CD14-positive monocyte (primary cell): ENCODE measurements around the gene IFNG-AS1. TPM values are rescaled to one million over a fixed set of nuclear protein-coding genes. Genes with fewer than 3 reads are reported as not detected.

ENCODE experiments used
- DNase-seq, 3 donors: peaks; one replicate each; pipeline ENCODE4 v3.0.0-alpha.2; 2011 to 2022
- H2AFZ ChIP-seq: 2 replicates; pipeline ENCODE4 v1.6.0; 2012; ENCODE audit warnings: mild to moderate bottlenecking, low read depth, low read length, inconsistent platforms; ENCODE audit not compliant: insufficient read depth, poor library complexity, severe bottlenecking
- H3K27ac ChIP-seq, 2 donors: 1 replicate in 1 of 2; 2 replicates in 1 of 2; pipeline ENCODE4 v1.5.1; 2012 to 2013; ENCODE audit warnings: low read length in 2 of 2, control low read depth in 1 of 2, inconsistent platforms in 1 of 2, low read depth in 1 of 2, mild to moderate bottlenecking in 1 of 2
- H3K27me3 ChIP-seq, 2 donors: one replicate each; pipeline versions ENCODE4 v1.6.0 to v1.6.1; 2011 to 2013; ENCODE audit warnings: low read length in 2 of 2; ENCODE audit not compliant: control insufficient read depth in 2 of 2, insufficient read depth in 2 of 2
- H3K36me3 ChIP-seq, 2 donors: replicated peaks in 1 of 2; 1 replicate in 1 of 2; 2 replicates in 1 of 2; pipeline versions ENCODE4 v1.5.1 to v1.6.1; 2012 to 2013; ENCODE audit warnings: low read length in 2 of 2, control low read depth in 1 of 2, inconsistent platforms in 1 of 2, mild to moderate bottlenecking in 1 of 2; ENCODE audit not compliant: insufficient read depth in 2 of 2, control insufficient read depth in 1 of 2
- H3K4me1 ChIP-seq, 2 donors: 1 replicate in 1 of 2; 2 replicates in 1 of 2; pipeline versions ENCODE4 v1.5.1 to v1.6.1; 2012 to 2013; ENCODE audit warnings: low read length in 2 of 2, control low read depth in 1 of 2, inconsistent platforms in 1 of 2, mild to moderate bottlenecking in 1 of 2, moderate library complexity in 1 of 2; ENCODE audit not compliant: insufficient read depth in 2 of 2, control insufficient read depth in 1 of 2
- H3K4me2 ChIP-seq: replicated peaks from 2 replicates; pipeline ENCODE3; 2012; ENCODE audit warnings: low read length, moderate library complexity, mild to moderate bottlenecking; ENCODE audit not compliant: poor library complexity, severe bottlenecking; ENCODE audit errors: extremely low read depth
- H3K4me3 ChIP-seq, 3 experiments: fragments of 200-600 bp in 1 of 3; sonication (generic) in 1 of 3; replicated peaks in 1 of 3; 1 replicate in 2 of 3; 2 replicates in 1 of 3; pipeline ENCODE4 v1.5.1; 2011 to 2013; ENCODE audit warnings: low read length in 3 of 3, mild to moderate bottlenecking in 3 of 3, control low read depth in 2 of 3, low read depth in 2 of 3, inconsistent platforms in 1 of 3, moderate library complexity in 1 of 3
- H3K79me2 ChIP-seq: 2 replicates; pipeline ENCODE4 v1.6.0; 2012; ENCODE audit warnings: mild to moderate bottlenecking, control low read depth, inconsistent platforms, low read length, moderate library complexity; ENCODE audit not compliant: insufficient read depth
- H3K9ac ChIP-seq: 2 replicates; pipeline ENCODE4 v1.6.0; 2017; ENCODE audit warnings: low read length, mild to moderate bottlenecking; ENCODE audit not compliant: insufficient read depth, poor library complexity, severe bottlenecking
- H3K9me3 ChIP-seq, 2 donors: replicated peaks in 1 of 2; 1 replicate in 1 of 2; 2 replicates in 1 of 2; pipeline versions ENCODE4 v1.5.1 to v1.6.1; 2012 to 2013; ENCODE audit warnings: low read length in 2 of 2, control low read depth in 1 of 2; ENCODE audit not compliant: control insufficient read depth in 1 of 2, insufficient read depth in 1 of 2
- H4K20me1 ChIP-seq: 2 replicates; pipeline ENCODE4 v1.6.0; 2012; ENCODE audit warnings: mild to moderate bottlenecking, low read length, control low read depth, moderate library complexity; ENCODE audit not compliant: insufficient read depth
- H3K27ac Mint-ChIP-seq, 7 donors: one replicate each; pipeline ENCODE4 v1.8.0; 2020; ENCODE audit warnings: mild to moderate bottlenecking in 7 of 7, mixed read lengths in 7 of 7, moderate library complexity in 6 of 7, inconsistent platforms in 2 of 7
- H3K27me3 Mint-ChIP-seq, 3 donors: one replicate each; pipeline ENCODE4 v1.8.0; 2021 to 2022; ENCODE audit warnings: low read depth in 3 of 3, mild to moderate bottlenecking in 3 of 3, mixed read lengths in 3 of 3, moderate library complexity in 3 of 3, inconsistent platforms in 1 of 3
- H3K36me3 Mint-ChIP-seq, 2 donors: one replicate each; pipeline ENCODE4 v1.8.0; 2020; ENCODE audit warnings: mixed read lengths in 2 of 2, inconsistent platforms in 1 of 2, mild to moderate bottlenecking in 1 of 2
- H3K4me1 Mint-ChIP-seq: one replicate; pipeline ENCODE4 v1.8.0; 2020; ENCODE audit warnings: mild to moderate bottlenecking, mixed read lengths
- H3K4me3 Mint-ChIP-seq, 2 donors: one replicate each; pipeline ENCODE4 v1.8.0; 2020; ENCODE audit warnings: mild to moderate bottlenecking in 2 of 2, mixed read lengths in 2 of 2, moderate library complexity in 1 of 2
- H3K9me3 Mint-ChIP-seq, 7 donors: one replicate each; pipeline ENCODE4 v1.8.0; 2020 to 2022; ENCODE audit warnings: mixed read lengths in 7 of 7, mild to moderate bottlenecking in 6 of 7, moderate library complexity in 6 of 7, inconsistent platforms in 2 of 7
- CTCF ChIP-seq: fragments of 200-600 bp; IDR thresholded peaks from one replicate; pipeline ENCODE4 v1.8.0; 2022; ENCODE audit warnings: antibody characterized with exemption, mild to moderate bottlenecking
- WGBS: methylation state at CpG from one replicate; pipeline ENCODE4 v1.1.5; 2013; ENCODE audit warnings: missing lambda C conversion rate; ENCODE audit not compliant: insufficient coverage; 5-methylcytosine and 5-hydroxymethylcytosine counted together
- intact Hi-C, 2 donors: fragments of 100-400 bp; cut with micrococcal nuclease; formaldehyde crosslinking; loops; one replicate each; pipeline versions ENCODE4 v1.15.0 to v1.15.1; 2023
- polyA plus RNA-seq, 3 donors: library from polyadenylated mRNA; depleted of rRNA in 1 of 3; unstranded in 2 of 3; stranded (reverse) in 1 of 3; fragments of 300-500 nt in 2 of 3; fragments of >200 nt in 1 of 3; fragmentation: Illumina TruSeq in 2 of 3; gene quantifications; 1 replicate in 2 of 3; 2 replicates in 1 of 3; pipeline ENCODE4 v1.2.3, GENCODE V29; 2012 to 2021

The IFNG-AS1 gene
- polyA plus RNA-seq, 3 donors = not detected

GRCh38 chr12:67977668-67978067, 11.6 kb upstream of the IFNG-AS1 start:
- H3K4me1 Mint-ChIP-seq = no peaks in the 10 kb centered on the region

GRCh38 chr12:67980391-67980790, 8.9 kb upstream of the IFNG-AS1 start:
- no CpG with 5 or more reads among the region's 1 CpG for WGBS
- no peak overlapping the region for H3K27ac ChIP-seq
- intact Hi-C loops = no loop called here
- H3K79me2 ChIP-seq = no peaks in the 10 kb centered on the region
- no peaks in the 10 kb centered on the region for H3K36me3 Mint-ChIP-seq
- peaks cover 2 to 4% (median 3%) of the 10 kb centered on the region in 3 donors for H3K27me3 Mint-ChIP-seq
- peaks cover 4 to 32% (median 12%) of the 10 kb centered on the region in 7 donors for H3K9me3 Mint-ChIP-seq
- H3K9ac ChIP-seq = no peak overlapping the region
- no peak for DNase-seq
- no peak overlapping the region for H3K4me3 Mint-ChIP-seq
- no peaks in the 10 kb centered on the region for H3K27me3 ChIP-seq
- H2AFZ ChIP-seq = no peak overlapping the region
- no peaks in the 10 kb centered on the region for H3K4me1 ChIP-seq
- no peak overlapping the region for H3K4me2 ChIP-seq
- H3K4me3 ChIP-seq = no peak overlapping the region
- peaks cover 9 to 14% of the 10 kb centered on the region in 2 donors for H3K9me3 ChIP-seq
- H3K27ac Mint-ChIP-seq = no peak overlapping the region
- TF ChIP-seq CTCF = no peak
- H4K20me1 ChIP-seq = no peaks in the 10 kb centered on the region
- no peaks in the 10 kb centered on the region for H3K4me1 Mint-ChIP-seq
- H3K36me3 ChIP-seq = no peaks in the 10 kb centered on the region

More at GRCh38 chr12:67977668-67978067, 11.6 kb upstream of the IFNG-AS1 start:
- Mint-ChIP-seq H3K36me3 (no peaks in the 10 kb centered on the region), H3K27me3 (peaks cover 3 to 4% (median 3%) of the 10 kb centered on the region in 3 donors), H3K27ac (no peak overlapping the region), H3K9me3 (peaks cover 4 to 26% (median 14%) of the 10 kb centered on the region in 7 donors), H3K4me3 (no peak overlapping the region)
- no peak overlapping the region for H2AFZ ChIP-seq
- no peaks in the 10 kb centered on the region for H4K20me1 ChIP-seq
- no peaks in the 10 kb centered on the region for H3K79me2 ChIP-seq
- no peak overlapping the region for H3K27ac ChIP-seq
- TF ChIP-seq CTCF = no peak
- no peaks in the 10 kb centered on the region for H3K4me1 ChIP-seq
- no peak for DNase-seq
- intact Hi-C loops = no loop called here
- H3K27me3 ChIP-seq = no peaks in the 10 kb centered on the region
- WGBS = 100% methylated on average over 1 of the region's 1 CpG
- no peaks in the 10 kb centered on the region for H3K36me3 ChIP-seq
- no peak overlapping the region for H3K4me3 ChIP-seq
- peaks cover 9 to 14% of the 10 kb centered on the region in 2 donors for H3K9me3 ChIP-seq
- H3K9ac ChIP-seq = no peak overlapping the region
- no peak overlapping the region for H3K4me2 ChIP-seq
